ENCODE results near the gene CBLIF. TPM values are rescaled to one million over a fixed set of nuclear protein-coding genes. Genes with fewer than 3 reads are reported as not detected.

The CBLIF gene
- total RNA-seq, 1 experiment from 2014 or later, result not detected

- H3K4me1 ChIP-seq (ENCODE audit: insufficient read depth, low read length, poor library complexity, severe bottlenecking), result no peaks in the 10 kb centered on the region
- H3K4me3 ChIP-seq (ENCODE audit: low read depth, low read length, poor library complexity, severe bottlenecking), result no peak within 1 kb of the TSS
- TF ChIP-seq EZH2 (IDR thresholded peaks at IDR 0.05; ENCODE audit: borderline replicate concordance, low read depth, low read length, poor library complexity, severe bottlenecking) (no peak), CTCF (conservative IDR thresholded peaks at IDR 0.05; ENCODE audit: low read depth, low read length) (no peak)
- BruUV-seq (replicated peaks), result no TSS peak
- intact Hi-C loops (cut with micrococcal nuclease; ENCODE audit: unreplicated experiment), result no loop called here
- H3K36me3 ChIP-seq (ENCODE audit: insufficient read depth, low read length, poor library complexity, severe bottlenecking), result no peaks in the 10 kb centered on the region
- POLR2A ChIA-PET (ENCODE audit: low non-redundant PET), result no interaction called here
- no peak for DNase-seq (ENCODE audit: low spot score)
- CTCF ChIA-PET, result no interaction called here
- no peaks in the 10 kb centered on the region for H3K9me3 ChIP-seq (ENCODE audit: low read depth, low read length, poor library complexity, severe bottlenecking)
- peaks cover 3% of the 10 kb centered on the region for H3K27me3 ChIP-seq (replicated peaks; ENCODE audit: insufficient read depth, low read depth, low read length, poor library complexity)
- H3K27ac ChIP-seq (ENCODE audit: low read depth, low read length, poor library complexity, severe bottlenecking), result no peak within 1 kb of the TSS
Measured at GRCh38 chr11:59866397-59866796, 21.1 kb upstream of the CBLIF start, which contains the start of gene TCN1. Gene TCN1, minus strand, starts transcription at chr11:59866487. Its CDS starts 17 bp downstream, at chr11:59866470.

- H3K27me3 ChIP-seq (replicated peaks; ENCODE audit: insufficient read depth, low read depth, low read length, poor library complexity), result peaks cover 3% of the 10 kb centered on the region
- H3K4me3 ChIP-seq (ENCODE audit: low read depth, low read length, poor library complexity, severe bottlenecking), result no peak overlapping the region
- no peaks in the 10 kb centered on the region for H3K9me3 ChIP-seq (ENCODE audit: low read depth, low read length, poor library complexity, severe bottlenecking)
- DNase-seq (ENCODE audit: low spot score), result no peak
- no TSS peak for BruUV-seq (replicated peaks)
- intact Hi-C loops (cut with micrococcal nuclease; ENCODE audit: unreplicated experiment), result no loop called here
- H3K4me1 ChIP-seq (ENCODE audit: insufficient read depth, low read length, poor library complexity, severe bottlenecking), result no peaks in the 10 kb centered on the region
- no peak overlapping the region for H3K27ac ChIP-seq (ENCODE audit: low read depth, low read length, poor library complexity, severe bottlenecking)
- ChIA-PET CTCF (no interaction called here), POLR2A (ENCODE audit: low non-redundant PET) (no interaction called here)
- TF ChIP-seq CTCF (conservative IDR thresholded peaks at IDR 0.05; ENCODE audit: low read depth, low read length), result no peak
- no peak for TF ChIP-seq EZH2 (IDR thresholded peaks at IDR 0.05; ENCODE audit: borderline replicate concordance, low read depth, low read length, poor library complexity, severe bottlenecking)
- H3K36me3 ChIP-seq (ENCODE audit: insufficient read depth, low read length, poor library complexity, severe bottlenecking), result no peaks in the 10 kb centered on the region
Measured at GRCh38 chr11:59865031-59865430, 19.7 kb upstream of the CBLIF start.

GRCh38 chr11:59862252-59862651, 17.0 kb upstream of the CBLIF start:
- H3K9me3 ChIP-seq (ENCODE audit: low read depth, low read length, poor library complexity, severe bottlenecking), result no peaks in the 10 kb centered on the region
- H3K27me3 ChIP-seq (replicated peaks; ENCODE audit: insufficient read depth, low read depth, low read length, poor library complexity), result peaks cover 3% of the 10 kb centered on the region
- no peaks in the 10 kb centered on the region for H3K36me3 ChIP-seq (ENCODE audit: insufficient read depth, low read length, poor library complexity, severe bottlenecking)
- ChIA-PET POLR2A (ENCODE audit: low non-redundant PET) (no interaction called here), CTCF (interaction anchor here (0.6 kb wide), 1 partner anchor 216 kb away, joined by 4 read pairs; no protein-coding TSS in a partner anchor)
- intact Hi-C loops (cut with micrococcal nuclease; ENCODE audit: unreplicated experiment), result no loop called here
- no peak overlapping the region for H3K27ac ChIP-seq (ENCODE audit: low read depth, low read length, poor library complexity, severe bottlenecking)
- BruUV-seq (replicated peaks), result no TSS peak
- DNase-seq (ENCODE audit: low spot score), result no peak
- H3K4me3 ChIP-seq (ENCODE audit: low read depth, low read length, poor library complexity, severe bottlenecking), result no peak overlapping the region
- no peak for TF ChIP-seq EZH2 (IDR thresholded peaks at IDR 0.05; ENCODE audit: borderline replicate concordance, low read depth, low read length, poor library complexity, severe bottlenecking)
- TF ChIP-seq CTCF (conservative IDR thresholded peaks at IDR 0.05; ENCODE audit: low read depth, low read length), result no peak
- H3K4me1 ChIP-seq (ENCODE audit: insufficient read depth, low read length, poor library complexity, severe bottlenecking), result peaks cover 9% of the 10 kb centered on the region

Data from A673 (cell line).